ENCODE measurements around the gene SMAP1. TPM values are rescaled to one million over a fixed set of nuclear protein-coding genes. Genes with fewer than 3 reads are reported as not detected.

SMAP1 gene
- total and polyA plus RNA-seq, 10 donors: 12.0 to 28.2 (median 19.8) TPM

- Histone ChIP-seq H3K36me3 (peaks cover 0 to 78% (median 27%) of the 10 kb centered on the region in 6 donors), H3K27me3 (replicated peaks in 1 of 7) (no peaks in the 10 kb centered on the region), H3K9me3 (no peaks in the 10 kb centered on the region), H3K27ac (no peak overlapping the region), H3K4me1 (peaks cover 0 to 12% (median 0%) of the 10 kb centered on the region in 6 donors), H3K4me3 (no peak overlapping the region)
- no peak for DNase-seq
- TF ChIP-seq POLR2AphosphoS5 (IDR thresholded peaks at IDR 0.05): no peak
- TF ChIP-seq, protein P1, sequence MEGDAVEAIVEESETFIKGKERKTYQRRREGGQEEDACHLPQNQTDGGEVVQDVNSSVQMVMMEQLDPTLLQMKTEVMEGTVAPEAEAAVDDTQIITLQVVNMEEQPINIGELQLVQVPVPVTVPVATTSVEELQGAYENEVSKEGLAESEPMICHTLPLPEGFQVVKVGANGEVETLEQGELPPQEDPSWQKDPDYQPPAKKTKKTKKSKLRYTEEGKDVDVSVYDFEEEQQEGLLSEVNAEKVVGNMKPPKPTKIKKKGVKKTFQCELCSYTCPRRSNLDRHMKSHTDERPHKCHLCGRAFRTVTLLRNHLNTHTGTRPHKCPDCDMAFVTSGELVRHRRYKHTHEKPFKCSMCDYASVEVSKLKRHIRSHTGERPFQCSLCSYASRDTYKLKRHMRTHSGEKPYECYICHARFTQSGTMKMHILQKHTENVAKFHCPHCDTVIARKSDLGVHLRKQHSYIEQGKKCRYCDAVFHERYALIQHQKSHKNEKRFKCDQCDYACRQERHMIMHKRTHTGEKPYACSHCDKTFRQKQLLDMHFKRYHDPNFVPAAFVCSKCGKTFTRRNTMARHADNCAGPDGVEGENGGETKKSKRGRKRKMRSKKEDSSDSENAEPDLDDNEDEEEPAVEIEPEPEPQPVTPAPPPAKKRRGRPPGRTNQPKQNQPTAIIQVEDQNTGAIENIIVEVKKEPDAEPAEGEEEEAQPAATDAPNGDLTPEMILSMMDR (IDR thresholded peaks at IDR 0.05 in 8 of 11, conservative IDR thresholded peaks at IDR 0.05 in 3 of 11): no peak
- WGBS, 5 donors: 69 to 85% (median 79%) methylated on average over 5 of the region's 5 CpGs
- intact Hi-C loops (cut with DNase I; ENCODE audit: low total_unique reads): no loop called here
Measured at GRCh38 chr6:70857387-70858077, 189.8 kb downstream of the SMAP1 start.

DNA sequence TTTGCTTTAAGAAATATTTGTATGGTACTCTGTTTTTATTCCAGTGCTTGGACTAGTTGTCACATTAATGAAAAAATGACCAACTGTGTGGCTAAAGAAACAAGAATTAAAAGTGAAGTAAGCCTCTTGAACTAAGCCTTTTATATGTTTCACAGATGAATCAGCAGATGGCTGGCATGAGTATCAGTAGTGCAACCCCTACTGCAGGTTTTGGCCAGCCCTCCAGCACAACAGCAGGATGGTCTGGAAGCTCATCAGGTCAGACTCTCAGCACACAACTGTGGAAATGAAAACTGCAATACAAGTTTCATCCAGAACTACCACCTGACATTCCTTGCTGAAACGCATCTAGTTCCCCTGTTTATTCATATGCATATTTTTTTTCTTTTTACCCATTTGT, 192.4 kb downstream of the SMAP1 start:
- TF ChIP-seq POLR2AphosphoS5 (IDR thresholded peaks at IDR 0.05) (no peak), POLR2A (IDR thresholded peaks at IDR 0.05) (no peak)
- TF ChIP-seq, protein P1 (IDR thresholded peaks at IDR 0.05 in 8 of 11, conservative IDR thresholded peaks at IDR 0.05 in 3 of 11): no peak
- DNase-seq: no peak
- H3K9me3 ChIP-seq: no peaks in the 10 kb centered on the region
- WGBS, 5 donors: 91 to 100% (median 95%) methylated on average over 1 of the region's 1 CpG
- no peaks in the 10 kb centered on the region for H3K27me3 ChIP-seq (replicated peaks in 1 of 7)
- H3K36me3 ChIP-seq: peaks cover 0 to 61% (median 24%) of the 10 kb centered on the region in 6 donors
- H3K4me3 ChIP-seq: no peak overlapping the region
- peaks cover 0 to 12% (median 0%) of the 10 kb centered on the region in 6 donors for H3K4me1 ChIP-seq
- no peak overlapping the region for H3K27ac ChIP-seq
- intact Hi-C loops (cut with DNase I; ENCODE audit: low total_unique reads): no loop called here

GRCh38 chr6:70860920-70861319, 193.2 kb downstream of the SMAP1 start:
- Histone ChIP-seq H3K4me3 (no peak overlapping the region), H3K4me1 (peaks cover 0 to 12% (median 0%) of the 10 kb centered on the region in 6 donors), H3K9me3 (no peaks in the 10 kb centered on the region), H3K27me3 (replicated peaks in 1 of 7) (no peaks in the 10 kb centered on the region), H3K27ac (no peak overlapping the region), H3K36me3 (peaks cover 0 to 61% (median 24%) of the 10 kb centered on the region in 6 donors)
- WGBS, 5 donors: 88 to 100% (median 95%) methylated on average over 1 of the region's 1 CpG
- no peak for DNase-seq
- TF ChIP-seq POLR2A (IDR thresholded peaks at IDR 0.05): no peak
- TF ChIP-seq, protein P1 (IDR thresholded peaks at IDR 0.05 in 8 of 11, conservative IDR thresholded peaks at IDR 0.05 in 3 of 11): no peak
- no peak for TF ChIP-seq POLR2AphosphoS5 (IDR thresholded peaks at IDR 0.05)
- intact Hi-C loops (cut with DNase I; ENCODE audit: low total_unique reads): no loop called here

DNA sequence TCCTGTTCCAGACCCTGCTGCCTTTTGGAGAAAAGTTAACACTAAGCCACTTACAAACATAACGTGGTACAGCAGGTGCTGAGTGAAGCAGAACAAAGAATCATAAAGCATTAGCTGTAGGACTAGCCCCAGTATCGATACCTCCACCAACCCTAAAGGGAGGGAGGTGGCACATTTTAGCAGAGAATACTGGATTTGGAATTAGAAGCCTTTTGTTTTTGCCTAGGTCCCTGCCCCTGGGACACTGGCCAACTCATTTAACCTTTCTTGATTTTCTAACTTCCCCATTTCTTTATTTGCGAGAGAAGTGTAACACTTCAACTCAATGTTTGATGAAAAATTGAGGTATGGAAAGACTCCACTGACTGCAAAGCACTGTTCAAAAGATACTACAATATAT, 195.7 kb downstream of the SMAP1 start:
- TF ChIP-seq POLR2A (IDR thresholded peaks at IDR 0.05): no peak
- TF ChIP-seq, protein P1 (IDR thresholded peaks at IDR 0.05 in 8 of 11, conservative IDR thresholded peaks at IDR 0.05 in 3 of 11): no peak
- TF ChIP-seq POLR2AphosphoS5 (IDR thresholded peaks at IDR 0.05): no peak
- no peak for DNase-seq
- Histone ChIP-seq H3K4me1 (no peaks in the 10 kb centered on the region), H3K9me3 (peaks cover 0 to 4% (median 0%) of the 10 kb centered on the region in 8 donors), H3K27ac (no peak overlapping the region), H3K36me3 (peaks cover 0 to 45% (median 22%) of the 10 kb centered on the region in 6 donors), H3K27me3 (replicated peaks in 1 of 7) (no peaks in the 10 kb centered on the region), H3K4me3 (no peak overlapping the region)
- intact Hi-C loops (cut with DNase I; ENCODE audit: low total_unique reads): no loop called here
- 49 to 61% (median 57%) methylated on average over 3 of the region's 3 CpGs for WGBS, 5 donors

Measured in spleen (tissue), 11 donors.